Measurements from ENCODE around the gene BCAT1.
"Not testable (repeated sequence)": the region's sequence is repeated elsewhere in the genome, so short reads cannot be mapped to it uniquely, and the experiment has no call there.

BCAT1 gene

GRCh38 chr12:24851883-24852282, 97.0 kb downstream of the BCAT1 start:
- DNase-seq, result not testable (repeated sequence)

- DNase-seq, result no peak
These were observed 97.6 kb downstream of the BCAT1 start for GRCh38 chr12:24851341-24851740.

DNA sequence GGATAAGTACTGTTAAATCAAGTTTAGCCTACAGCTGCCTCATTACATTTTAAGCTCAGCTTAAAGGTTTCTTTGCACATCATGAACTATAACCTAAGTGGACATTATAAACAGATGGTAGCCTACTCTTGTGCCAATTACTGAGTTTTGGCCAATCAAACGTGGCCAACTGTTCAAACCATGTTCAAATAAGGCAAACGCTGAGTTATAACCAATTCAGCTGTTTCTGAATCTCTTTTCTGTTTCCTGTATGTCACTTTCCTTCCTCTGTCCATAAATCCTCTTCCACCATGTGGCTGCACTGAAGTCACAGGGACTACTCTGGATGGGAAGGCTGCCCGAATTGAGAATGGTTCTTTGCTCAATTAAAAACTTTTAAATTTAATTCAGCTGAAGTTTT, 98.4 kb downstream of the BCAT1 start:
- no peak for DNase-seq

GRCh38 chr12:24848941-24849477, 99.9 kb downstream of the BCAT1 start:
- no peak for DNase-seq

DNA sequence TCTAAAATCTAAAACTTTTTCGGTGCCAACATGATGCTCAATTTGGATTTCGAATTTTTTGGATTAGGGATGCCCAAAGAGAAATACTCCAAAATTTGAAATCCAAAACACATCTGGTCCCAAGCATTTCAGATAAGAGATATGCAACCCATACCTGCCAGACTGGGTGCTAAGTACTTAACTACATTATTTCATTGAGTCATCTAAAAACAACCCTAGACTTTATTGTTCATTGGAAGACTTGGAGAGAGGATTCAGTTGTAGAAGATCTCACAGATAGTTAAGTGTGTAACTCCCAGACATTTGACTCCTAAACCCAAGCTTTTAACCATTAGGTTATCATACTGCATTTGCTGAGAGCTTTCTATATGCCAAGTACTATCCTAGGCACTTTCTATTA, 102.2 kb downstream of the BCAT1 start:
- no peak for DNase-seq

DNA sequence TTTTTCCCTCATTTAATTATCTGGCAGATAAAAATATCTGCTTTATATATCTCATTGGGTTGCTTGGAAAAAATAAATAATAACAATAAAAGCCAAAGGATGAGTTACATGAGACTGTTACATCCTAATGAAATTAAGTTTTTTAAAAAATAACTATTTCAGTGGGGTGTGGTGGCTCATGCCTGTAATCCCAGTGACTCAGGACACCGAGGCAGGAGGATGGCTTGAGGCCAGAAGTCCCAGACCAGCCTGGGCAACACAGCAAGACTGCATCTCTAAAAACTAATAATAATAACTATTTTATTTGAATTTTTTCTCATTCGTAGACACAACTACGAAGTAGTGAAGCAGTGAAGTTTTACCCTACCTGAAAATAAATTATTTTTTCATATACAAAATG, 103.3 kb downstream of the BCAT1 start:
- DNase-seq, result no peak

- DNase-seq, result no peak
These were observed 108.7 kb downstream of the BCAT1 start for GRCh38 chr12:24840046-24840800.

GRCh38 chr12:24839268-24839791, 109.6 kb downstream of the BCAT1 start:
- no peak for DNase-seq

DNA sequence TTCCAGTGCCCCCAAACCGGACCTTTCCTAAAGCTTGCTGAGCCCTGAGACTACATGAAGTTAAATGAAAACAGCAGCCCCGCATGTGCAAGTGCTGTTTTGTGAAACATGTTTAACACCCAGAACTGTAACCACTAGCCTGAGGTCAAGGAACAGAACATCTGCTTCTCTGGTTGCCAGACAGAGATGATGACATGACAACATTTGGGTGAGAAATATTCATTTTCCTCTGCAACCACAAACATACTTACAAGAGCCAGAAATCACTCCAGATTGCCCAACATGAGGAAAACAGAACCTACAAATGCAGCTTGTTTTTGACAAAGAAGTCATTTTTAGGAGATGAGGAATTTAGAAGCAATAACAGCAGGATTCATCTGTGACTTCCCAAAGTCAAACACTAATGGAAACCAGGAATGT, 110.4 kb downstream of the BCAT1 start:
- no peak for DNase-seq

- DNase-seq, result no peak
These were observed 113.5 kb downstream of the BCAT1 start for GRCh38 chr12:24835377-24835776.

DNA sequence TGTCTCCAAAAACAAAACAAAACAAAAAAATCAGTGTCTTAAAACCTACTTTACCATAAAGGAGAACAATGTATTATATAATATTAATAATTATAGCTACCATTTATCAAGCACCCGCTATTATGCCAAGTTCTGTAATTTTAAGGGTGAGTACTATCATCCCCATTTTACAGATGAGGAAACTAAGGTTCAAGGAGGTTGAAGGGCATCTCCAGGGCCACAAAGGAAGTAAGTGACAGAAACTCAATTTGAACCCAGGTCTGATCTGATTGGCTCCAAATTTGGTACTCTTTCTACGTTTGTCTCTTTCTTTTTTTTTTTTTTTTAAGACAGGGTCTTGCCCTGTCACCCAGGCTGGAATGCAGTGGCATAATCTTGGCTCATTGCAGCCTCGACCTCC, 115.4 kb downstream of the BCAT1 start:
- DNase-seq, result no peak

- no peak for DNase-seq
These were observed 124.9 kb downstream of the BCAT1 start for GRCh38 chr12:24823808-24824515.

- DNase-seq, result no peak
These were observed 126.6 kb downstream of the BCAT1 start for GRCh38 chr12:24822121-24822899.

DNA sequence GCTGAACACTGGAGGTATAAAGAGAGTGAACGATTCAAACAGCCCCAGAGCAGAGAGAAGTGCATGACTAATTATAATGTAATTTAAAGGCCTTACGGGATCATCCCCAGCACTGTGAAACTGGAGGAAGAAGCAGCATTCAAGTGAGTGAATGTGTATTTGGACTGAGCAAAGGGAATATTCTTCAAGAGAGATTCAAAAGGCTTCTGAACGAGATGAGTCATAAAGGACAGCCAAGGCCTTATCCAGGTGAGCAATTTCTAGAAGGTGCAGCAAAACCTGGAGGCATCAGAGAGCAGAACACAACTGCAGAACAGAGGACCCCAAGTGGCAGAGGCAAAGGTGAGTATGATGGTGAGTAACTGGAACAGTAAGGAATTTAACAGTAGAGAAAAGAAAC, 127.2 kb downstream of the BCAT1 start:
- no peak for DNase-seq

DNA sequence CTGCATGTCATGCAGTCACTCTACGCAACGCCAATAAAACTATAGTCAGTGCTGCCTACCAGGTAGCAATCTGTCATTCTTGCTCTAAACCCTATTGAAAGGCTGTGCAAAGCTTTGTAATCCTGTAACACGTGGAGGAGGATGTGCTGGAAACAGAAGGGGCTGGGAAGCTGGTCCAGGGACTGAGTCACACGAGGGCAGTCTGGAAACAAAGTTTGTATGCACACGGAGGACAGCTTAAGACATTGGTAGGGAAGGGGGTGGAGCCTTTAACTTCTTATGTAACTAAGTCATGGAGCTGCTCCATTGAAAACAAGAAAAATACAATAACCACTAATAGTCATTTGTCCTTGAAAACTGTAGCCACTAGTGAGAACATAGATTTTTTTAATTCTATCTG, 128.0 kb downstream of the BCAT1 start:
- no peak for DNase-seq

- DNase-seq, result no peak
These were observed 130.6 kb downstream of the BCAT1 start for GRCh38 chr12:24818351-24818750.

DNA sequence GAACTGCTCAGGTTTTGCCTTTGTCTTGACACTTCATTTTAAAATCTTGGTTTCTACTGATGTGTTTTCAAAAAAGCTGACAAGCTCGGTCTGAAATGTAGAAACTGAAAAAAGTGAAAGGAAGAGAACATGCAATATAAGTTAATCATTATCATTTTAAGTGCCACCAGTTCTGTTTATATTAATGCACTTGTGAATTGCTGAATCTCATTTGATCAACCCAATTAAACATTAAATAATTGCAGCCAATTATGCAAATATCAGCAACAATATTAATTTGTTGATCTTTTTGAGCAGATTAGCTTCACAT, 133.8 kb downstream of the BCAT1 start:
- no peak for DNase-seq

- DNase-seq, result no peak
These were observed 134.4 kb downstream of the BCAT1 start for GRCh38 chr12:24814379-24815113.

DNA sequence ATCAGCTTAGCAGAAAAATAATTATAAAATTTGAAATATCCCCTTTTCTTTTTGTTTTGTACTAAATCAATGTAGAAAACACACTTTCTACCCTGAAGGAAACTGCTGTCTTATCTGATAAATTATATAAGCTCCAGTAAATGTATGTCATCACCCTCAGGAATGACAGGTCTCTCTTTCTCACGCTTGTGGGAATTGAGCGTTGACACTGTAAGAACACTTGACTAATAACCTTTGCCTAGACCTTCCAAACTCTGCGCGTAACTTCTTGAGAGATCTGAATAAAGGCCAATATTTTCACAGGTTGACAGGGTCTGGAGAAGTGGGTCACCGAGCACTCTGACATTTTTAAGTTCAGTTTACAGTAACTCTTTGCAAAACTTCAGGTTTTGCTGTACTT, 138.5 kb downstream of the BCAT1 start:
- no peak for DNase-seq

DNA sequence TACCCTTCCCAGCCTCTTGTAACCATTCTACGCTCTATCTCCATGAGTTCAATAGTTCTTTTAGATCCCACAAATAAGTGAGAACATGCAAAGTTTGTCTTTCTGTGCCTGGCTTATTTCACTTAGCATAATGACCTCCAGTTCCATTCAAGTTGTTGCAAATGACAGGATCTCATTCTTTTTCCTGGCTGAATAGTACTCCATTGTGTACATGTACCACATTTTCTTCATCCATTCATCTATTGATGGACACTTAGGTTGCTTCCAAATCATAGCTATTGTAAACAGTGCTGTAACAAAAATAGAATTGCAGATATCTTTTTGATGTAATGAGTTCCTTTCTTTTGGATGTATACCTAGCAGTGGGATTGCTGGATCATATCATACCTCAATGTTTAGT, 139.6 kb downstream of the BCAT1 start:
- DNase-seq, result not testable (repeated sequence)

GRCh38 chr12:24808651-24809050, 140.2 kb downstream of the BCAT1 start:
- no peak for DNase-seq

GRCh38 chr12:24806386-24806785, 142.5 kb downstream of the BCAT1 start:
- DNase-seq, result no peak

Measured in activated naive CD4-positive, alpha-beta T cell (primary cell).